Measurements from ENCODE around the gene TSPO2. TPM values are rescaled to one million over a fixed set of nuclear protein-coding genes. Genes with fewer than 3 reads are reported as not detected.
A peak's percentile ranks its signal among the peaks of the same experiment; 100 is the strongest.

The TSPO2 gene
- total RNA-seq, 2 experiments from 2014 or later: not detected

- Mint-ChIP-seq H3K27me3 (no peaks in the 10 kb centered on the region), H3K9me3 (ENCODE audit: low read depth) (no peaks in the 10 kb centered on the region), H3K4me1 (peaks cover 8% of the 10 kb centered on the region), H3K27ac (no peak overlapping the region), H3K36me3 (no peaks in the 10 kb centered on the region), H3K4me3 (no peak overlapping the region)
- ATAC-seq (no peak), DNase-seq (no peak)
- CTCF ChIA-PET: no interaction called here
These were observed 8.5 kb upstream of the TSPO2 start for GRCh38 chr6:41033776-41034175.

- DNase-seq (no peak), ATAC-seq (no peak)
- Mint-ChIP-seq H3K4me3 (no peak overlapping the region), H3K27me3 (no peaks in the 10 kb centered on the region), H3K4me1 (peaks cover 6% of the 10 kb centered on the region), H3K36me3 (no peaks in the 10 kb centered on the region), H3K27ac (no peak overlapping the region), H3K9me3 (ENCODE audit: low read depth) (no peaks in the 10 kb centered on the region)
- CTCF ChIA-PET: interaction anchor here (0.6 to 6.1 kb wide), 7 partner anchors 8 to 146 kb away, joined by 3 to 82 read pairs (median 4); no protein-coding TSS in a partner anchor
These were observed 6.1 kb upstream of the TSPO2 start for GRCh38 chr6:41036186-41036585.

GRCh38 chr6:41036601-41037000 lies 5.7 kb upstream of the TSPO2 start:
- Mint-ChIP-seq H3K4me1 (peaks cover 6% of the 10 kb centered on the region), H3K4me3 (no peak overlapping the region), H3K36me3 (no peaks in the 10 kb centered on the region), H3K27me3 (no peaks in the 10 kb centered on the region), H3K27ac (no peak overlapping the region), H3K9me3 (ENCODE audit: low read depth) (no peaks in the 10 kb centered on the region)
- CTCF ChIA-PET: interaction anchor here (0.6 to 6.1 kb wide), 7 partner anchors 8 to 146 kb away, joined by 3 to 82 read pairs (median 4); no protein-coding TSS in a partner anchor
- ATAC-seq (no peak), DNase-seq (no peak)

- DNase-seq (no peak), ATAC-seq (no peak)
- Mint-ChIP-seq H3K27me3 (no peaks in the 10 kb centered on the region), H3K36me3 (no peaks in the 10 kb centered on the region), H3K4me3 (no peak overlapping the region), H3K4me1 (peaks cover 6% of the 10 kb centered on the region), H3K27ac (no peak overlapping the region), H3K9me3 (ENCODE audit: low read depth) (no peaks in the 10 kb centered on the region)
- CTCF ChIA-PET: interaction anchor here (1.1 to 6.1 kb wide), 6 partner anchors 8 to 145 kb away, joined by 3 to 82 read pairs (median 6); no protein-coding TSS in a partner anchor
These were observed 5.0 kb upstream of the TSPO2 start for GRCh38 chr6:41037107-41037900.

GRCh38 chr6:41038205-41038604 lies 4.1 kb upstream of the TSPO2 start:
- Mint-ChIP-seq H3K27me3 (no peaks in the 10 kb centered on the region), H3K4me3 (no peak overlapping the region), H3K27ac (no peak overlapping the region), H3K4me1 (peaks cover 6% of the 10 kb centered on the region), H3K36me3 (no peaks in the 10 kb centered on the region), H3K9me3 (ENCODE audit: low read depth) (no peaks in the 10 kb centered on the region)
- ATAC-seq (no peak), DNase-seq (no peak)
- CTCF ChIA-PET: interaction anchor here (1.1 to 6.1 kb wide), 5 partner anchors 9 to 25 kb away, joined by 5 to 82 read pairs (median 9); no protein-coding TSS in a partner anchor

GRCh38 chr6:41039060-41039998 lies 2.9 kb upstream of the TSPO2 start, which contains the start of gene UNC5CL:
UNC5CL (minus strand) TSS chr6:41039221; CDS start chr6:41035074, 4,147 bp downstream.
- peaks cover 6% of the 10 kb centered on the region for H3K4me1 Mint-ChIP-seq
- peak; percentile 75 for DNase-seq
- H3K36me3 Mint-ChIP-seq: no peaks in the 10 kb centered on the region
- peak; percentile 77 for ATAC-seq
- H3K9me3 Mint-ChIP-seq (ENCODE audit: low read depth): no peaks in the 10 kb centered on the region
- no peak within 1 kb of the TSS for H3K4me3 Mint-ChIP-seq
- no peak within 1 kb of the TSS for H3K27ac Mint-ChIP-seq
- CTCF ChIA-PET: interaction anchor here (0.7 to 6.1 kb wide), 11 partner anchors 11 to 185 kb away, joined by 3 to 82 read pairs (median 5); no protein-coding TSS in a partner anchor
- H3K27me3 Mint-ChIP-seq: no peaks in the 10 kb centered on the region

GRCh38 chr6:41040101-41040939 lies 1.9 kb upstream of the TSPO2 start:
- Mint-ChIP-seq H3K36me3 (no peaks in the 10 kb centered on the region), H3K27ac (no peak overlapping the region), H3K4me3 (no peak overlapping the region), H3K27me3 (no peaks in the 10 kb centered on the region), H3K4me1 (peaks cover 6% of the 10 kb centered on the region), H3K9me3 (ENCODE audit: low read depth) (no peaks in the 10 kb centered on the region)
- CTCF ChIA-PET: interaction anchor here (0.7 to 6.1 kb wide), 9 partner anchors 10 to 186 kb away, joined by 3 to 82 read pairs (median 5); no protein-coding TSS in a partner anchor
- DNase-seq: no peak
- no peak for ATAC-seq

GRCh38 chr6:41040940-41041536 lies 1.2 kb upstream of the TSPO2 start:
- no peak for ATAC-seq
- H3K9me3 Mint-ChIP-seq (ENCODE audit: low read depth): no peaks in the 10 kb centered on the region
- H3K27ac Mint-ChIP-seq: no peak overlapping the region
- DNase-seq: no peak
- CTCF ChIA-PET: interaction anchor here (1.1 to 6.1 kb wide), 4 partner anchors 13 to 27 kb away, joined by 3 to 82 read pairs (median 7); no protein-coding TSS in a partner anchor
- H3K36me3 Mint-ChIP-seq: no peaks in the 10 kb centered on the region
- peaks cover 6% of the 10 kb centered on the region for H3K4me1 Mint-ChIP-seq
- H3K27me3 Mint-ChIP-seq: no peaks in the 10 kb centered on the region
- no peak overlapping the region for H3K4me3 Mint-ChIP-seq

- ATAC-seq: no peak
- H3K4me1 Mint-ChIP-seq: peaks cover 6% of the 10 kb centered on the region
- H3K36me3 Mint-ChIP-seq: no peaks in the 10 kb centered on the region
- H3K9me3 Mint-ChIP-seq (ENCODE audit: low read depth): no peaks in the 10 kb centered on the region
- no peak for DNase-seq
- CTCF ChIA-PET: interaction anchor here (2.6 kb wide), 1 partner anchor 15 kb away, joined by 8 read pairs; no protein-coding TSS in a partner anchor
- no peak overlapping the region for H3K27ac Mint-ChIP-seq
- H3K27me3 Mint-ChIP-seq: no peaks in the 10 kb centered on the region
- H3K4me3 Mint-ChIP-seq: no peak overlapping the region
These were observed 884 bp downstream of the TSPO2 start for GRCh38 chr6:41043151-41043550.

- H3K27me3 Mint-ChIP-seq: no peaks in the 10 kb centered on the region
- no peaks in the 10 kb centered on the region for H3K9me3 Mint-ChIP-seq (ENCODE audit: low read depth)
- no peak for ATAC-seq
- no peak for DNase-seq
- no peak overlapping the region for H3K4me3 Mint-ChIP-seq
- CTCF ChIA-PET: interaction anchor here (0.9 to 1.3 kb wide), 4 partner anchors 10 to 18 kb away, joined by 3 to 6 read pairs (median 4); no protein-coding TSS in a partner anchor
- H3K27ac Mint-ChIP-seq: no peak overlapping the region
- H3K36me3 Mint-ChIP-seq: no peaks in the 10 kb centered on the region
- H3K4me1 Mint-ChIP-seq: peaks cover 3% of the 10 kb centered on the region
These were observed 3.4 kb downstream of the TSPO2 start for GRCh38 chr6:41045664-41046063.

GRCh38 chr6:41046084-41046483 lies 3.8 kb downstream of the TSPO2 start:
- H3K9me3 Mint-ChIP-seq (ENCODE audit: low read depth): no peaks in the 10 kb centered on the region
- H3K4me3 Mint-ChIP-seq: no peak overlapping the region
- CTCF ChIA-PET: interaction anchor here (1.3 to 1.7 kb wide), 2 partner anchors 9 to 10 kb away, joined by 6 read pairs; no protein-coding TSS in a partner anchor
- DNase-seq (no peak), ATAC-seq (no peak)
- no peaks in the 10 kb centered on the region for H3K36me3 Mint-ChIP-seq
- no peaks in the 10 kb centered on the region for H3K27me3 Mint-ChIP-seq
- H3K4me1 Mint-ChIP-seq: no peaks in the 10 kb centered on the region
- no peak overlapping the region for H3K27ac Mint-ChIP-seq

- no peak for ATAC-seq
These were observed 5.0 kb downstream of the TSPO2 start for GRCh38 chr6:41047306-41047705.

More at GRCh38 chr6:41047306-41047705, 5.0 kb downstream of the TSPO2 start:
- CTCF ChIA-PET: interaction anchor here (1.7 kb wide), 1 partner anchor 10 kb away, joined by 6 read pairs; no protein-coding TSS in a partner anchor
- no peak overlapping the region for H3K4me3 Mint-ChIP-seq
- no peak for DNase-seq
- H3K27me3 Mint-ChIP-seq: no peaks in the 10 kb centered on the region
- no peak overlapping the region for H3K27ac Mint-ChIP-seq
- H3K4me1 Mint-ChIP-seq: peaks cover 7% of the 10 kb centered on the region
- H3K36me3 Mint-ChIP-seq: peaks cover 6% of the 10 kb centered on the region
- no peaks in the 10 kb centered on the region for H3K9me3 Mint-ChIP-seq (ENCODE audit: low read depth)

Data from activated CD8-positive, alpha-beta memory T cell treated with anti-CD3 and anti-CD28 coated beads, Interleukin-2, amount 10 ng/mL, durations not matched to agents 7 days and 5 days (primary cell).